Osteocyte (in vitro differentiated cells): ENCODE data around the gene PFDN6. TPM values are rescaled to one million over a fixed set of nuclear protein-coding genes. Genes with fewer than 3 reads are reported as not detected.

ENCODE experiments used
- DNase-seq: peaks from one replicate; pipeline ENCODE4 v3.0.0; 2021; ENCODE audit warnings: mixed read lengths; ENCODE audit not compliant: unreplicated experiment; ENCODE audit errors: extremely low spot score
- H3K27ac Mint-ChIP-seq: one replicate; pipeline ENCODE4 v1.8.0; 2021; ENCODE audit warnings: mild to moderate bottlenecking, mixed read lengths; ENCODE audit not compliant: unreplicated experiment
- H3K27me3 Mint-ChIP-seq: one replicate; pipeline ENCODE4 v1.8.0; 2021; ENCODE audit warnings: mixed read lengths; ENCODE audit not compliant: unreplicated experiment
- H3K36me3 Mint-ChIP-seq: one replicate; pipeline ENCODE4 v1.8.0; 2021; ENCODE audit warnings: mixed read lengths; ENCODE audit not compliant: unreplicated experiment
- H3K4me1 Mint-ChIP-seq: one replicate; pipeline ENCODE4 v1.8.0; 2021; ENCODE audit warnings: mixed read lengths; ENCODE audit not compliant: unreplicated experiment
- H3K4me3 Mint-ChIP-seq: one replicate; pipeline ENCODE4 v1.8.0; 2021; ENCODE audit warnings: mild to moderate bottlenecking, moderate library complexity, mixed read lengths; ENCODE audit not compliant: unreplicated experiment
- H3K9me3 Mint-ChIP-seq: one replicate; pipeline ENCODE4 v1.8.0; 2021; ENCODE audit warnings: mixed read lengths; ENCODE audit not compliant: unreplicated experiment
- total RNA-seq: library from RNA; stranded (reverse); gene quantifications from 2 replicates; pipeline ENCODE4 v1.2.1, GENCODE V29; 2021
- TF ChIP-seq, protein P1 (sequence below): fragments of 200-600 bp; sonication (generic); IDR thresholded peaks from 2 replicates; pipeline ENCODE4 v1.5.0; 2021; ENCODE audit warnings: antibody characterized with exemption, mild to moderate bottlenecking, moderate library complexity

PFDN6 gene
- total RNA-seq, 1 donor from 2014 or later: 30.3 TPM

DNA sequence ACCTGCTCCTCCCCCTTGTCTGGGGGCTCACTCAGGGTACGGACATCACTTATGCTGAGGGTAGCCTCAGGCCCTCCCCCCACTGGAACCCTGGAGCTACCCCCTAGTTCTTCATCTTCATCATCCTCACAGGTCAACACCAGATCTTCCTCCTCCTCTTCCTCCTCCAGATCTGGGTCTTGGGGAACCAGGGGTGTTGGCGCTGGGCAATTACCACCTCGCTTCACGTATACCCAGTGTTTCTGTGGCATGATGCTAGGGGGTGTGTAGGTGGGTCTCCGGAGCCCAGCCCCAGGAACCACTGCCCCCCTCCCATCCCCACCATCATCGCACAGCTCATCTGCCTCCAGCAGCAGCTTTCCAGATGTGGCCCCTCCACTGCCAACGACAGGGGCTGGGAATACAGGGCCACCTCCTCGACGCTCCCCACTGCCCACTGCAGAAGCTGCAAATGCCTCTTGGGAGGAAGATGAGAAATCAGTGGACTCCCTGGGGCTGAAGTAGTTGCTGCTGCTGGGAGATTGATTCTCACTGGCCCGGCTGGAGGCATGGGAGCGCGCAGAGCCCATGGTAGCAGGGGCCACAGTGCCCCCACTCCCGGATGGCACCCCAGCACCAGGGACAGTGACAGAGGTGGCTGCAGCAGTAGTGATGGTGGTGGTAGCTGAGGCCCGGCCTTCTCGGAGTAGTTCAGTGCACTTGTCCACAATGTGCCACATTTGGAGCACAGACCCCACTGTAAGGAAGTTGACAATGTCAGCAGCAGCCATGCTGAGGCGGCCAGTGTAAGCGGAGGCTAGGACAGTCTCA, 26.6 kb downstream of the PFDN6 start:
- Mint-ChIP-seq H3K4me3 (peak overlapping the region; percentile 70), H3K9me3 (no peaks in the 10 kb centered on the region), H3K36me3 (peaks cover 20% of the 10 kb centered on the region), H3K27me3 (no peaks in the 10 kb centered on the region), H3K4me1 (peaks cover 64% of the 10 kb centered on the region), H3K27ac (peak overlapping the region; percentile 99)
- DNase-seq: no peak
- TF ChIP-seq, protein P1, sequence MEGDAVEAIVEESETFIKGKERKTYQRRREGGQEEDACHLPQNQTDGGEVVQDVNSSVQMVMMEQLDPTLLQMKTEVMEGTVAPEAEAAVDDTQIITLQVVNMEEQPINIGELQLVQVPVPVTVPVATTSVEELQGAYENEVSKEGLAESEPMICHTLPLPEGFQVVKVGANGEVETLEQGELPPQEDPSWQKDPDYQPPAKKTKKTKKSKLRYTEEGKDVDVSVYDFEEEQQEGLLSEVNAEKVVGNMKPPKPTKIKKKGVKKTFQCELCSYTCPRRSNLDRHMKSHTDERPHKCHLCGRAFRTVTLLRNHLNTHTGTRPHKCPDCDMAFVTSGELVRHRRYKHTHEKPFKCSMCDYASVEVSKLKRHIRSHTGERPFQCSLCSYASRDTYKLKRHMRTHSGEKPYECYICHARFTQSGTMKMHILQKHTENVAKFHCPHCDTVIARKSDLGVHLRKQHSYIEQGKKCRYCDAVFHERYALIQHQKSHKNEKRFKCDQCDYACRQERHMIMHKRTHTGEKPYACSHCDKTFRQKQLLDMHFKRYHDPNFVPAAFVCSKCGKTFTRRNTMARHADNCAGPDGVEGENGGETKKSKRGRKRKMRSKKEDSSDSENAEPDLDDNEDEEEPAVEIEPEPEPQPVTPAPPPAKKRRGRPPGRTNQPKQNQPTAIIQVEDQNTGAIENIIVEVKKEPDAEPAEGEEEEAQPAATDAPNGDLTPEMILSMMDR: no peak

DNA sequence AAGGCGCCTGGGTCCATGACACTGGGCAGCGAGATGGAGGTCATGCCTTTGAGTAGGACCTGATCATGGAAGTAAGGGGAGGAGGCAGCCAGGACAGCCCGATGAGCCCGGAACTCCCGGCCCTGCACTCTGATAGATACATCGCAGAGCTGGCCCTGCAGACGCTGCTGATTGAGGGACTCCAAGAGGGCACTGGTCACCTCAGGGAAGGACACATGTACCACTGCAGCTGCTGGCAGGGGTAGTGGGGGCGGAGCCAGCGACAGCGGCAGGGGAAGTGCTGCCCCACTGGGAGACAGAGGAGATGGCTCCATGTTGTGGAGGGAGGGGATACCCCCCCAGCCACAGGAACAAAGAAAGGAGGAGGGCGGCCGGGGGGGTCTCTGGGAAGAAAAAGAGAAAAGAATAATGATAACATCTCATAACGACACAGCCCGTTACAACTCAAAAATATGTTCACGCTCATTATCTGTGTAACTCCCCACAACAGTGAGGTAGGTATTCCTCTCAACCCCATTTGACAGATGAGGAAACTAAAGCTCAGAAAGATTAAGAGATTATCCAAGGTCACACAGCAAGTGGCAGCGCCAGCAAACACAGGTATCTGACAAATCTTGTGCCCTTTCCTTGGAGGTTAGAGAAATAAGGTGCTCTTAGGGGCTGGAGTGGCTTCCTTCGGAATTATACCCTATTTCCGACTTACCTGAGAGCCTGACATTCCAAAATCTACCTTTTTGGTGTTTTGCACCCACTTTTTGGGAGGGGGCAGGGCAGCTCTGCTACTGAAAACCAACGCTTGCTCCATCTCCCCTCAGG, 27.4 kb downstream of the PFDN6 start:
- no peak for DNase-seq
- TF ChIP-seq, protein P1: no peak
- peaks cover 63% of the 10 kb centered on the region for H3K4me1 Mint-ChIP-seq
- no peaks in the 10 kb centered on the region for H3K9me3 Mint-ChIP-seq
- peaks cover 20% of the 10 kb centered on the region for H3K36me3 Mint-ChIP-seq
- H3K4me3 Mint-ChIP-seq: peak overlapping the region; percentile 70
- H3K27me3 Mint-ChIP-seq: no peaks in the 10 kb centered on the region
- peak overlapping the region; percentile 70 for H3K27ac Mint-ChIP-seq

GRCh38 chr6:33317419-33317668, 27.9 kb downstream of the PFDN6 start:
- no peak for DNase-seq
- TF ChIP-seq, protein P1: no peak
- no peaks in the 10 kb centered on the region for H3K27me3 Mint-ChIP-seq
- H3K36me3 Mint-ChIP-seq: peaks cover 20% of the 10 kb centered on the region
- H3K4me1 Mint-ChIP-seq: peaks cover 63% of the 10 kb centered on the region
- no peaks in the 10 kb centered on the region for H3K9me3 Mint-ChIP-seq
- H3K27ac Mint-ChIP-seq: peak overlapping the region; percentile 70
- peak overlapping the region; percentile 70 for H3K4me3 Mint-ChIP-seq

- Mint-ChIP-seq H3K27ac (peak within 1 kb of the TSS; percentile 99), H3K4me1 (peaks cover 63% of the 10 kb centered on the region), H3K27me3 (no peaks in the 10 kb centered on the region), H3K9me3 (no peaks in the 10 kb centered on the region), H3K36me3 (peaks cover 20% of the 10 kb centered on the region), H3K4me3 (peak within 1 kb of the TSS; percentile 95)
- TF ChIP-seq, protein P1: no peak
- DNase-seq: peak; percentile 98
Measured at GRCh38 chr6:33317669-33318425, 28.4 kb downstream of the PFDN6 start, which contains the start of gene ZBTB22. ZBTB22 (minus strand) TSS chr6:33317744; CDS start chr6:33316916, 828 bp downstream.
